HG02981 (cell line): ENCODE results near the gene ADGRG6.
"Not testable (repeated sequence)": the region's sequence is repeated elsewhere in the genome, so short reads cannot be mapped to it uniquely, and the experiment has no call there.

Experiments
- ATAC-seq: cut with Tn5 transposase; IDR thresholded peaks from one replicate; pipeline ENCODE4 v1.9.1; 2021; ENCODE audit warnings: mild to moderate bottlenecking, moderate library complexity; ENCODE audit not compliant: unreplicated experiment

The ADGRG6 gene

DNA sequence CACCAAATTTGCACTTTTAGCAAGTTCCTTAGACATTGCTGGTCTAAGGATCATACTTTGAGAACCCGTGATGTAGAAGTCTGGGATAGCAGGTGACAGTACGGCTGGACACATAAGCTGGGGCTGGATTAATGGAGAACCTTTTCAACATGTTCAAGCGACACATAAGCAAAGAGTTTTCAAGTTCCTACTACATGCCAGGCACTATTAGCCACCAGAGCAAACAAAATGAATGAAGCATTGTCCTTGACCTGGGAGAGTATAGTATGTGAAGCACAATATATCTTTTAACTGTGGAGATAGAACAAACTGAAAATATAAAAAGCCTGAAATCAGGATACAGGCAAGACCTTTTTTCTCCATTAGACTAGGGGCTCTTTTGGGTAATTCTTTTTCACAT, 102.9 kb downstream of the ADGRG6 start:
- no peak for ATAC-seq

DNA sequence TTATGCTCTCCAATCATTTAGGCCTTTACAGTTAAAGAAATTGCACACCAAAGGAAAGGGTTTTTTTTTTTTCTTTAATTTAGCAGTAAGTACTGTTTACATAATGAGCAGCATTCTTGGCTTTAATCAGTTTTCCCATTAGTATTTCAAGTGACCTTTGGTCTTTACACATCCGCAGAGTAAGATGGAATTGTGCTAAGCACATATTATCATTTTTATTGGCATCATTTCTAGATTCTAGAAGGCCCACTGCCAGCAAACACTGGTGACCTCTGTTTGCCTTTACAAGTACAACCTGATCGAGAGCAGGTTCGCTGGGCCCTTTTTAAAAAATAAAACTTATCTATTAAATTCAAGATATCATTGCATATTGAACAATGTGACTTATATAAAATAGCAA, 104.3 kb downstream of the ADGRG6 start:
- ATAC-seq = no peak

DNA sequence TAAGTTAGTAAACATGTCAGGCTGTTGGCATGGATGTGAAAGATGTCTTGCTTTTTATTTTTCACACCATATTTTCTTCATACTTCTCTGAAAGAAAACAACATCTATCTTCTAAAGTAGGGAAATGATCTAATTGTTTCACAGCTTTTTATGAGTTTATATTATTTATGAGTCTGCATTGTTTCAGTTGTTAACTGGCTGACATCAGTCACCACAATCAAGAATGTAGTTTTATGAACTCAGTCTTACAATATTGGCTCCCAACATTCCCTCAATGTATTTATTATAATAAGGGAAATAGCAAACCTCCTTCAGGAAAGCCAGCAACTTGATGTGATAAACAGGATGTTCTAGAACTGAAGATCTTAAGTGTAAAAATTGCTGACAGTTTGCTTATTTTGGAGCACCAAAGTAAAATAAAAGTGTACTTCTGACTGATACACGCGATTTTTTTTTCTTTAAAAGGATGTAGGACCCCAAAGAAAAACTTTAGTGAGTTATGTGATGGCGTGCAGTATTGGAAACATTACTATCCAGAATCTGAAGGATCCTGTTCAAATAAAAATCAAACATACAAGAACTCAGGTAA, 106.0 kb downstream of the ADGRG6 start:
- ATAC-seq = no peak

DNA sequence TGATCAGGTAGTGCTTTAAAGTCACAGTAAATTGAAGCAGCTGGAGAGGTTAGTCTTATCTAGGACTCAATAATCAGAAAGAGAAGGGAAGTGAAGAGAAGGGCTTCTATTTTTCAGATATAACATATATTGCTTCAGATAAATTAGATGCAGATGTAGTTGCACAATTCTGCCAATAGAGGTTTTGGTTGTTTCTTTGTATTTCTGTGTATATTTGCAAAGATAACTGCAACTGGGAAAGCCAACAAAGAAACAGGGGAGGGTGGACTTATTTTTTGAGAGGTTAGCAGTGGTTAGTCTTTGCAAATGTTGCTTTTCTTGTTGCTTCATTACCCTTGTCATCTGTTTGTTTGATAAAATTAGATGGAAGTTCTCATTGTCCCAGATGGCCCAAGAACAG, 106.6 kb downstream of the ADGRG6 start:
- ATAC-seq = no peak

DNA sequence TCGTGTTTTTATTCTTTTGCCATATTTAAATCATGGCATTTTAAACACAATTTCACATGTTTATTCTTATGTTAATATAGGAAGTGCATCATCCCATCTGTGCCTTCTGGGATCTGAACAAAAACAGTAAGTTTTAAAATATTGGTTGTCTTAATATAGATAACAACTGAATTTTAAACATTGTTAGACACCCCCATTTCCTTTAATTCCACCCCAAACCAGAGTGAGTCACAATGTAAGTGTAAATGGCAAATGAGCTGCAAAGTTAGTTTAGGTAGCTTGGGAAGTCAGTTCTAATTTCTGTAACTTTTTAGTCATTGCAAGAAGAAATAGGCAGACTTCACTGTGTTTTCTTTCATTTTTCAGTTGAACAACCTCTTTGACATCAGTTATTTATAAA, 108.0 kb downstream of the ADGRG6 start:
- no peak for ATAC-seq

DNA sequence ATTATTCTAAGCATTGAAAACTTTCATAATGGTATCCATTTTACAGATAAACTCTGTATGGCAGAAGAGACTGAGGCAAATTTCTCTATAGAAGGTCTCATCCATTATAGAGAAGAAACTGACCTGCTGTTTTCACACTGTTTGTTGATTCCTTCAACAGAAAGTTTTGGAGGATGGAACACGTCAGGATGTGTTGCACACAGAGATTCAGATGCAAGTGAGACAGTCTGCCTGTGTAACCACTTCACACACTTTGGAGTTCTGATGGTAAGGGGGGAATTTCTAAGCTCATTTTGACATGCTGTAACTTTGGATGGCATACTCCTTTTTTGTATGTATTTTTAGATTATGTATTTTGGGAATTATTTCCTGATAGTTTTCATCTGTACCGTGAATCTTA, 109.3 kb downstream of the ADGRG6 start:
- ATAC-seq = no peak

DNA sequence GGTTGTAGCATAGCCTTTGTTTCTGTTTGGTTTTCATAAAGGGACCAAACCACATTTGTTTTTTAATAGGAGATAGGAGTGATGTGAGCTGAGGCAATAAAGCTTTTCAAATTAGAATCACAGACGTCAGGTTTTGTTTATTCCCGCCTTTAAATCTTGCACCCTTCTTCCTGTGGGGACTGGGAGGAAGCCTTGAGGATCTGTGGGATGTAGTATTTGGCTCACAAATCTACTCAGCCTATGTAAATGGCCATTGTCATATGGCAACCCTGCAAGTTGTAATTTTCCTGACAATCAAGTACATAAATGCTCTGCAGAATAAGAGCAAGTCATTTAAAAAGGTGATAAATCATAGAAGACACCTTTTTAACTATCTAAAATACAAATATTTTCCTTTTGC, 110.4 kb downstream of the ADGRG6 start:
- ATAC-seq = no peak

DNA sequence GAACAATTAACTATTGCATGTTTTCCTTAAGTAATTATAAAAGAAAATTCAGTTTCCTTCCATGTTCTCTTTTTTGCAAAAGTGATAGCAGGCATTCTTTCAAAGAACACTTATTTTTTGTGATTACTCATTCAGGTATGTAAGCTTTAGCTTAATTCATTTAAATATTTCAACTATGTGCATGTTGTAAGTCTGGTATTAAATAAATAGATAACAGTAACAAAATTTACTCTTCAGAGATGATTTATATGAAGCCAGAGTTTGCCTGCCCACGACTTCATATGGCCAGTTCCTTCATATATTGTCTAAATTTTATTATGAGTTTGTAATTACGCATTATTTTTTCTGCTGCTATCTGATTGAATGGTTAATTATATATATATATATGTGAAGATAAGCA, 110.9 kb downstream of the ADGRG6 start:
- no peak for ATAC-seq

DNA sequence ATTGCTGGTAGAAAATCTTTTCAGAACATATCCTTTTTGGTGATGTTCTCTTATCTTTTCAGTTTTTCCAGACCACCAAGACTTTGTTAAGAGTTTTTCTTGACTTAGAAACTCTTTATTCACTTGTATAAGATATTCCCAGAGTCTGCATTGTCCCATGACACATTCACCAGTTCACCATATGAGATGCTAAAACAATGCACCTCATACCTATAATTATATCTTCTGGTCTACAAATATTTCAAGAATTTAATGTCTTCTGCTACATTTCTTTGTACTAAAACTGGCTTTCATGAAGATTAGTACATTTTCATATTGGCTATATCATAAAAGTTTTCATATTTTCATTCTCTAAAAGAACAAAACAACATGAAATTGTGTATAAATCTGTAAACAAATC, 111.3 kb downstream of the ADGRG6 start:
- no peak for ATAC-seq

DNA sequence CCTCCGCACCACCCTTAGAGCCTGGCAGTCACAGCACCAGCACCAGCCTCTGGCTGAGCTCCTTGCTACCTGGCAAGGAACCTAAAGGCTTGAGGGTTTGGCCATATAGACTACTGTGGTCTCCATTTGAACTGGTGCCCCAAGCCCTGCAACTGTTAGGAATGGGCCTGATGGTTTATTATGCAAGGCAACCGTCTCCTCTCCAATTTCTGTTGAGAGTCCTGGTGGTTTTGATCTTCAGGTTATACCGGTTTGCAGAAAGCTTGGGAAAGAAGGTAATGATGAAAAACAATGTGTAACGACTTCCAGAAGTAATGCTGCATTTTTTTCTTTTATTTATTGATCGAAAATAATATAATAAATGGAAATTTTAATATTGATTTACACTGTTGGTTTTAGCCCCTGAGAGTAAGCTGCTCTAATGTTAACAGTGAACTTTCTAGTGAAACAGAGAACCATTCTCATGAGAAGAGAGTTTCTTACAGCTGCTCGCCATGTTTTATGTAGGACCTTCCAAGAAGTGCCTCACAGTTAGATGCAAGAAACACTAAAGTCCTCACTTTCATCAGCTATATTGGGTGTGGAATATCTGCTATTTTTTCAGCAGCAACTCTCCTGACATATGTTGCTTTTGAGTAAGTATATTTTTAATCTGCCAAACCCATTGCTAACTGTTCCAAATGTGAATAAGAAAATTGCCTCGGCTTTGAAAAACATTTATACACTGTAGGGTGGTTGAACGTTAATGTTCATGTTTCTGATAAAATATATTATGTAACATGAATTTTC, 112.8 kb downstream of the ADGRG6 start:
- no peak for ATAC-seq

DNA sequence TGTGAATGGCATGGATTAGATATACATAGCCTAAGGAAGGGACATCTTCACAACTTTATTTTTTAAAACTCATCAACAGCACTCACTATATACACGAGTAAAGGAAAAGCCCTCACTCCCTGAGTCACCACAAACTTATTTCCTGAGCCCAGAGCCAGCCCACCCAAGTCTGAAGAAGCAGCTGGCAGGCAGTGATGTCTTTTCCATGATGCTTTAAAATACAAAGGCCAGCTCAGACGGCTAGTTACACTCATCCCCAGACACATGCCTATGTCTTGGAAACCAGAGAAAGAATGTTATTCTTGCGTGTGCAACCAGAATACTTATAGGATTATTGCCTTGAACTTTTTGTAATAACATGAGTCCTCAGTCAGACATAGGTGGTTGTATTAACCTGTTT, 114.4 kb downstream of the ADGRG6 start:
- ATAC-seq = no peak

DNA sequence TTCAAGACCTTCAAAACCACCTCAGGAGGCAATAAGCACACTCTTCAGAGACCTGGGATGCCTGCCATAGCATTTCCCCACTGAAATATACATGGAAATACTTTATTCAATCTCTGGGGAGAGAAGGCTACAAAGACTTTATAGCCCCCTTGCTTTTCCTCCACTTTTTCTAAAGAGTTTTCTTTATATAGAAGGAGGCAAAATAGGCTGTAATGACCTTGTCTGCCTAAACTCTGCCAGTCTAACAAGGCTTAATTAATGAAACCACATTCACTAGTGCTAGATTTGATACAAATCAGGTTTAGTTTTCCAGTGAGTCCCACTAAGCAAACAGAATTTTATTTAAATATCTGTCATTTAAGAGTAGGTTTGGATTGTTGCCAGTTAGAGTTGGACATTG, 114.9 kb downstream of the ADGRG6 start:
- ATAC-seq = no peak

DNA sequence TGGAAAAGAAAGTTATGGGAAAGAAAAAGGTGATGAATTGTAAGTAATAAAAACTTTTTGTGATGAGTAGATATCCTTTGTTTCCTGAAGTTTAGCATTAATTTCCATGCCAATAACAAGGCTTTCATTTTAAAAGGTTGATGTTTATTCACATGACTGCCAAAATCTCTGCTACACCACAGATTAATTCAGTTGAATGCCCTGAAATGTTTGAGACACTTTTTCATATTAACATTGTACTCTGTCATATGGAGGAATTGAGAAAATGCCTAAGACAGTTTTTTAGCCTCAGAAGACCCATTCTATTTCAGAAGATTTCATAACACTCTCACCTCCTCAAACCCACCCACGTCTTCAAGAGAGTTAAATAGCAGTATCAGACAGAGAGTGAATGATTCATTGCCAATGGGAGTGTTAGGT, 115.5 kb downstream of the ADGRG6 start:
- ATAC-seq = no peak

DNA sequence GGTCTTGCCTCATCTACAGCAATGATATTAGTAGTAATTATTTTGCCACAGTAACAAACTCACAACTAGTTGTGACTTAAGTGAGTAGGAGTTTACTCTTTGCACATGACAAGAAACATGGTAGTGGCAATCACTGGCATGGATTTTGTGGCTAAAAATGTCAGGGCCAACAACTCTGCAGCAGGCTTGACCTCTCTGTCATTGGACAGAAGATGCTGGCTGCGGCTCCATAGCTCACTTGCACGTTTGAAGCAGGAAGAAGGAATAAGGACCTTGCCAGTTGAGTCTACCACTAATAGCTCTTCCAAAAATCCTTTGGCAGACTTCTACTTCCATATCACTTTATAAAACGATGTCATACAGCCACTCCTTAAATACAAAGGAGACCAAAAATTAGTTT, 117.3 kb downstream of the ADGRG6 start:
- ATAC-seq = no peak

DNA sequence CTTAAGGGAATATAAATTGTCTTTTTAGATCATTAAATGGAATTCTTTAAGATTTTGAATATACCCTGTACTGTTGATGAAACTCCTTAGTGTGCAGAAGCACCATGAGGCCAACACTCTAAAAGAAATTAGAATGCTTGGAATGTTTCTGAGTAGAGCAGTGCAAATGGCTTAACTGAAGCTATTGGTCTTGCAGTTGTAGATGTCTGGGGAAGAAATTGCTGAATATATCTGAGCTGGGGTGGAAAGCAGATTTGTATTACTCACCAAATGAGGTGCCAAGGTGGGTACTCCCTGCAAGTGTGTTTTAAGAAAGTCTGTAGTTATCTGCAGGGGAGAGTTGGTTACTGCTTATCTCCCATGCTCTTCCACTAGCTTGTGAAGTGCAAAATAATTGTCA, 119.0 kb downstream of the ADGRG6 start:
- ATAC-seq = no peak

DNA sequence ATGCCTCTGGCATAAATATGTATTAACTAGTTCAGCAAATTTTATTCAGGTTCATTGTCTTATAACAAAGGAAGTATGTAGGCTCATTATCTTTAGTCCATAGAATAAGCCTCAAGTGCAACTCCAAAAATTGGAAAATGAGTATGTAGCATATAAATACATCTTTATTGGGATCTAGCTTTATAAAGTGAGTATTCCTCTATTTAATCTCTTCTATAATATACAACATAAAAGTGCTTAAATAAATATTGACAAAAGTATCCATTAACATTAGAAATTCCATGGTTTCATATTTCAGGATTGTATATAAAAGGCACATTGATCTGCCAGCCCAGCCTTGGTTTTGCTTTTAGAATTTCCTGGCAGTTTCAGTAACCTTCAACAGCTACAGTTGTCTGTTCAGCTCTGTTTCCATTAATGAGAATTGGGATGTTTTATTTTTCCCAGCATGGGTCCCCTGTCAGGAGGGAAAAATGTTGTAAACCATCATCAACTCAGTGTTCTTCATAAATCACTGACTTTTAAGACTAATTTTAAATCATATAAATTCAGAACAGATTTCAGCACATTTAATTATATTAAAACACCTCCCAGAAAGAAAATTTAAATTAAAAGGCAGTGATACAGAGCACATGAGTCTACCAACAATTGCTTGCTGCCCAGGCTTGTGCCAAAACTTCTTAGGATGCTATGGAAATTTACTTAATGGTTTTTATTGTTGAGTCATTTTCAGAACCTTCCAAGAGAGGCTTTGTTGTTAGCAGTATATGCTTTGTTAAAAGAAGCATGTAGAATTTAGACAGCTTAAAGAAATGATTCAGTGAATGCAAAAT, 119.7 kb downstream of the ADGRG6 start:
- no peak for ATAC-seq

DNA sequence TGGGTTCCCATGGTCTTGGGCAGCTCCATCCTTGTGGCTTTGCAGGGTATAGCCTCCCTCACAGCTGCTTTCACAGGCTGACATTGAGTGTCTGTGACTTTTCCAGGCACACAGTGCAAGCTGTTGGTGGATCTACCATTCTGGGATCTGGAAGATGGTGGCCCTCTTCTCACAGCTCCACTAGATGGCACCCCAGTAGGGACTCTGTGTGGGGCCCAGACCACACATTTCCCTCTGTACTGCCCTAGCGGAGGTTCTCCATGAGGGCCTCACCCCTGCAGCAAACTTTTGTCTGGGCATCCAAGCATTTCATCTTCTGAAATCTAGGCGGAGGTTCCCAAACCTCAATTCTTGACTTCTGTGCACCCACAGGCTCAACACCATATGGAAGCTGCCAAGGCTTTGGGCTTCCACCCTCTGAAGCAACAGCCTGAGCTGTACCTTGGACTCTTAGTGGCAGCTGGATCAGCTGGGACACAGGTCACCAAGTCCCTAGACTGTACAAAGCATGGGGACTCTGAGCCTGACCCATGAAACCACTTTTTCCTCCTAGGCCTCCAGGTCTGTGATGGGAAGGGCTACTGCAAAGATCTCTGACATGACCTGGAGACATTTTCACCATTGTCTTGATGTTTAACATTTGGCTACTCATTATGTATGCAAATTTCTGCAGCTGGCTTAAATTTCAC, 124.8 kb downstream of the ADGRG6 start:
- ATAC-seq = not testable (repeated sequence)

DNA sequence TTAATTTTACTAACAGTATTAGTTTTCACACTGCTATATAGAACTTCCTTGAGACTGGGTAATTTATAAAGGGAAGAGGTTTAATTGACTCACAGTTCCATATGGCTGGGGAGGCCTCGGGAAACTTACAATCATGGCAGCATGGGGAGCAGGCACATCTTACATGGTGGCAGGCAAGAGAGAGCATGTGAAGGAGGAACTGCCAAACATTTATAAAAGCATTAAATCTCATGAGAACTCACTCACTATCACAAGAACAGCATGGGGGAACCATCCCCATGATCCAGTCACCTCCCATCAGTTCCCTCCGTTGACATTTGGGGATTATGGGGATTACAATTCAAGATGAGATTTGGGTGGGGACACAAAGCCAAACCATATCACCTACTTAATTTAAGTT, 126.7 kb downstream of the ADGRG6 start:
- ATAC-seq = not testable (repeated sequence)

DNA sequence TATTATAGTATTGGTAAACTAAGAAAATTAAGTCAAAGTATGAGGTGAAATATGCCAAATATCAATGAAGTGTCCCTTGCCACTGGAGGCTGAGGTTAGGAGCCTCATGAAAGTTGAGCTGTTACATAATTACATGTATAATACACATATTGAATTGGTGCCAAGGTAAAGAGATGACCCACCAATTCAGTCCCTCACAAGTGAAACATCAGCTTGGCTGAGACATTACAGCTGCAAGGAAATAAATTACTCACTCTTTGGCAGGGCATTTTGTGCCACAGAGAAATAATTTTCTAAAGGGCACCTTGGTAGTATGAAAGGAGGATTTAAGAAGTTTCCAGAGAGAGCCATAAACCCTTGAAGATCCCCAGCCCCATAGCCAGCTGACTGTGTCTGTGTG, 127.4 kb downstream of the ADGRG6 start:
- ATAC-seq = no peak

DNA sequence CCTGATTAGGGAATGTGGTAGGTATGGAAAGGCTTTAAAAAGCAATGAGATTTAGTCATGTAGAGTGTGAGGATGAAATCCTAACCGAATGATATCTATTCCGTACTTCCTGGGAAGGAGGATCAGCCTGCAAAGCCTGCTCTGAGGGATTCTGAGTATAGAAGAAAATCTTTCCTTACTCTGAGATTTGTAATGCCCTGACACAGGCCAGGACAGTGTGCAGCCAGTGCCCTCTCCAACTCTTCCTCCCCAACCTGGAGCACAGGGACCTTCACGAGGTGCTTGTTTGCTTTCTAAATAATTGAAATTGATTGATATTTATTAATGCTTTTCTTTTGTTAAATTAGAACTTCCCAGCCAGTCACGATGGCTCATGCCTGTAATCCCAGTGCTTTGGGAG, 131.6 kb downstream of the ADGRG6 start:
- ATAC-seq = no peak

DNA sequence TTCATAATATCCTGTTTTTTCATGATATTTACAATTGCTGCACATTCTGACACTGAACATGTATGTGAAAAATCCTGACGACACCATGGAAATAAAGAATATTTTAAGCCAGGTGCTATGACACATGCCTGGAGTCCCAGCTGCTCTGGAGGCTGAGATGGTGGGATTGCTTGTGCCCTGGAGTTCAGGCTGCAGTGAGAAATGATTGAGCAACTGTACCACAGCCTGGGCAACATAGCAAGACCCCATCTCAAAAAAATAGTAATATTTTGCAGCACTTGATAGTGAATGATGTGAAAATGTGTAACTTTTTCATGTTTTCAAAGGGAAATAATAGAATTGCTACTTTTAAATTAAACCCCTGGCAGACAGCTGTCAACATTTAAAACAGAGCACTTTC, 137.1 kb downstream of the ADGRG6 start:
- no peak for ATAC-seq
